Frontal cortex (tissue), 4 donors: ENCODE results near the gene XRCC2. TPM values are rescaled to one million over a fixed set of nuclear protein-coding genes. Genes with fewer than 3 reads are reported as not detected.
"Not testable (repeated sequence)": the region's sequence is repeated elsewhere in the genome, so short reads cannot be mapped to it uniquely, and the experiment has no call there.

Experiments
- DNase-seq, 2 donors: peaks; one replicate each; pipeline ENCODE4 v3.0.0; 2012; ENCODE audit warnings: low spot score in 2 of 2
- FAIRE-seq: peaks from 2 replicates; lab custom pipeline; 2012; peaks lifted over from hg19 to GRCh38; lab: Jason Lieb, UNC
- total RNA-seq: library from RNA; depleted of rRNA; stranded (reverse); fragments of >200 nt; gene quantifications from one replicate; pipeline ENCODE4 v1.2.3, GENCODE V29; 2014
- donor health status: control.
- donor health status: control.
- donor health status: control.

Gene XRCC2
- total RNA-seq, 1 donor from 2014 or later, result 2.9 TPM

- FAIRE-seq, result no peak
- no peak for DNase-seq
These were observed 9.9 kb downstream of the XRCC2 start for GRCh38 chr7:152666078-152666477.

GRCh38 chr7:152664636-152665035 lies 11.3 kb downstream of the XRCC2 start:
- no peak for DNase-seq
- no peak for FAIRE-seq

GRCh38 chr7:152663931-152664330 lies 12.0 kb downstream of the XRCC2 start:
- DNase-seq (no peak), FAIRE-seq (no peak)

- DNase-seq (no peak), FAIRE-seq (no peak)
These were observed 12.7 kb downstream of the XRCC2 start for GRCh38 chr7:152663148-152663740.

DNA sequence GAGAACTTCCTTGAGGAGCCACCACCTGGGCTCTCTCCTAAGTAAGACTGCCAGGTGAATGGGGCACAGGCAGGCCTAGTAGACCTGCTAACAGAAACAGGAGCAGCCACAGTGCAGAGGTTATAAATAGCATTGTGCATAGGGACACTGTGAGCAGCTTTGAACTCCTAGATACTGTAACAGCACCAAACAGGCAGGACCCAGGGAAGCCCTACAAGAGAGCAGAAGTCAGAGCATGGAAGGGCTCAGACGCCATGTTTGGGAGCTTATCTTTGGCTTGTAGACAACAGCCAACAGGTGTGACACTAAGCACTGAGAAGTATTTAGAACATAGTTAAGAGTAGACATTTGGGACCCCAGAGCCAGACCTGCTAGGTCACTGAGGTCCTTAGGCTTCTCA lies 14.5 kb downstream of the XRCC2 start:
- no peak for DNase-seq
- no peak for FAIRE-seq

GRCh38 chr7:152660021-152660420 lies 15.9 kb downstream of the XRCC2 start:
- FAIRE-seq, result no peak
- DNase-seq, result no peak

- no peak for DNase-seq
- FAIRE-seq, result no peak
These were observed 21.0 kb downstream of the XRCC2 start for GRCh38 chr7:152654971-152655370.

DNA sequence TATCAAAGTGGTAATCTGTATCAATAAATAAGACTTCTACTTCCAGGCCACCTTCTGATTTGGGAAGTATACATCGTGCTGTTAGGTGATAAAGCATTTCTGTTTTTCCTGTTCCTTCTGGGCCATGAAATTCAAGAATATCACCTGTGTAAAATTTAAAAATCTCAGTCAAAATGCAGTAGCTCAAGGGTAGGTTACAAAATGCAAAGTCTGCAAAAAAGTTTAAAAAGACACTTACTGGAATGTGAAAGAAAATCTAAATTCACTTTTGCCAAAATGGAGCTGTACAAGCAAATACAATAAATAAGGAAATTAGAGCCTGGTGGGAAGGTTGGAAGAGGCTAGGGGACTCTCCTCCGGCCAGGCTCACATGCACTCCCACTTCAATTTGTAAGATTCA lies 26.7 kb downstream of the XRCC2 start:
- no peak for DNase-seq
- no peak for FAIRE-seq

DNA sequence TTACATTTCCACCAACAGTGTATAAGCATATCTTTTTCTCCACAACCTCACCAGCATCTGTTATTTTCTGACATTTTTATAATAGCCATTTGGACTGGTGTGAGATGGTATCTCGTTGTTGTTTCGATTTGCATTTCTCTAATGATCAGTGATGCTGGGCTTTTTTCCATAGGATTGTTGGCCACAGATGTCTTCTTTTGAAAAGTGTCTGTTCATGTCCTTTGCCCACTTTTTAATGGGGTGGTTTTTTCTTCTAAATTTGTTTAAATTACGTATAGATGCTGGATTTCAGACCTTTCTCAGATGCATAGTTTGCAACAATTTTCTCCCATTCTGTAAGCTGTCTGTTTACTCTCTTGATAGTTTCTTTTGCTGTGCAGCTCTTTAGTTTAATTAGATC lies 28.9 kb downstream of the XRCC2 start:
- DNase-seq (no peak), FAIRE-seq (no peak)

DNA sequence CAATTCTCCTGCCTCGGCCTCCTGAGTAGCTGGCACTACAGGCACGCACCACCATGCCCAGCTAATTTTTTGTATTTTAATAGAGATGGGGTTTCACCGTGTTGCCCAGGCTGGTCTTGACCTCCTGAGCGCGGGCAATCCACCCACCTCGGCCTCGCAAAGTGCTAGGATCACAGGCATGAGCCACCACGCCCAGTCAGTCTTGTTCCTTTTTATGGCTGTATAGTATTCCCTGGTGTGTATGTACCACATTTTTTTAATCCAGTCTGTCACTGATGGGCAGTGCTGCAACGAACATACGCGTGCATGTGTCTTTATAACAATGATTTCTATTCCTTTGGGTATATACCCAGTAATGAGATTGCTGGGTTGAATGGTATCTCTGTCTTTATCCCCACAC lies 29.4 kb downstream of the XRCC2 start:
- DNase-seq, FAIRE-seq: not testable (repeated sequence)

- DNase-seq, result no peak
- FAIRE-seq, result no peak
These were observed 31.9 kb downstream of the XRCC2 start for GRCh38 chr7:152643979-152644559.

GRCh38 chr7:152641384-152641783 lies 34.6 kb downstream of the XRCC2 start:
- FAIRE-seq (no peak), DNase-seq (no peak)

DNA sequence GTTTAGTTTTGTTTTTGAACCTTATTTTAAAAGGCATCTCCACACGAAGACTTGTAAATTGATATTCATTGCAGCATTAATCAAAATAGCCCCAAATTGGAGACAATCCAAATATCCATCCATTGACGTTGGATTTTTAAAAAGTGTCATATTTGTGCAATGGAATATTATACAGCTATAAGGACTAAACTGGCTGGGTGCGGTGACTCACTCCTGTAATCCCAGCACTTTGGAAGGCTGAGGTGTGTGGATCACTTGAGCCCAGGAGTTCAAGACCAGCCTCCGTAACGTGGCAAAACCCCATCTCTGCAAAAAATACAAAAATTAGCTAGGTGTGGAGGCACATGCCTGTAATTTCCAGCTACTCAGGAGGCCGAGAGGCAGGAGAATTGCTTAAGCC lies 35.1 kb downstream of the XRCC2 start:
- no peak for FAIRE-seq
- DNase-seq, result no peak

DNA sequence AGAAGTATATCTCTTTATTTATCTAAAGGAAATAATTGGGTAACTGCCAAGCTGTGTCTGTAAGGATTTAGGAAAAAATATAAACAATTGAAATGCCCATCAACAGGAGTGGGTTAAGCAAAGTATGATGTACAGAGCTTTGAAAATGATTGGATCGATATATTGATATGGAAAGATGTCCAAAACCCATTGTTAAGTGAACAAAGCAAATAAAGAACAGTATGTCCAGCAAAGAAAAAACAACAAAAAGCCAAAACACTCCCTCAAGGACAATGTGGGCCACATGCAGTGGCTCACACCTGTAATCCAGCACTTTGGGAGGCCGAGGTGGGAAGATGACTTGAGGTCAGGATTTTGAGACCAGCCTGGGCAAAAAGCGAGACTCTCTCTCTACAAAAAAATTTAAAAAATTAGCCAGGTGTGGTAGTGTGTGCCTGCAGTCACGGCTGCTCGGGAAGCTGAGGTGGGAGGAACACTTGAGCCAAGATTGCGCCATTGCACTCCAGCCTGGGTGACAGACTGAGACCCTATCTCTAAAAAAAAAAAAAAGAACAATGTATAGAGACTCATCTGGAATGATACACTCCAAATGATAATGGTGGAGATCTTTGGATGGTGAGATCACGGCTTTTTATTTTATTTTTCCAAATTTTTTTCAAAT lies 37.9 kb downstream of the XRCC2 start:
- DNase-seq (no peak), FAIRE-seq (no peak)

GRCh38 chr7:152637161-152637560 lies 38.8 kb downstream of the XRCC2 start:
- DNase-seq (no peak), FAIRE-seq (no peak)

GRCh38 chr7:152636441-152636840 lies 39.5 kb downstream of the XRCC2 start:
- FAIRE-seq, result no peak
- no peak for DNase-seq

DNA sequence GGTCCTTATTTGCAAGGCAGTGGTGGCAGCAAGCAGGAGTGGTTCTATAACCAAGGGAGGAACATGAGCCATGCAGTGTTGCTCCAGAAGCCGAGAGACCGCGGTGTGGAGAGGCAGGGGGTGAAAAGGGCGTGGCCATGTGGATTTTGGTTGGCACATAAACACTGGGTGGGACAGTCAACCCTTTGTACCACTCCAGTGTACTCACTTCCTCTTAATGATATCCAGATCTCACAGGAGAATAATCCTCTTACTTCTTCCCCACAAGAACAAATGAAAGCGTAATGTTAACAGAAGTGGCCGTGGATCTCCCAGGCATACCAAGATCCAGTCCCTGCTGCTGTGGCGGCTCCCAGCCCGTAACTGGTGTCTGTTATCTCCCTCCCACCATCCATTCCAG lies 42.4 kb downstream of the XRCC2 start:
- FAIRE-seq, result no peak
- no peak for DNase-seq

- DNase-seq (no peak), FAIRE-seq (no peak)
These were observed 42.9 kb downstream of the XRCC2 start for GRCh38 chr7:152633072-152633471.

GRCh38 chr7:152628772-152629171 lies 47.2 kb downstream of the XRCC2 start:
- not testable (repeated sequence) for FAIRE-seq

GRCh38 chr7:152624228-152624627 lies 51.7 kb downstream of the XRCC2 start:
- FAIRE-seq, result no peak
- no peak for DNase-seq

More at GRCh38 chr7:152628772-152629171, 47.2 kb downstream of the XRCC2 start:
- not testable (repeated sequence) for DNase-seq

GRCh38 chr7:152621426-152621825 lies 54.5 kb downstream of the XRCC2 start:
- FAIRE-seq (no peak), DNase-seq (no peak)
